Calu3 (cell line): ENCODE measurements around the gene EGR1. TPM values are rescaled to one million over a fixed set of nuclear protein-coding genes. Genes with fewer than 3 reads are reported as not detected.

Source experiments
- BruUV-seq: library from RNA; stranded (reverse); fragments of 400-500 nt; replicated peaks from 2 replicates; lab custom pipeline; 2021; lab: Mats Ljungman, UMichigan
- CTCF ChIA-PET: fragments of 300-600 bp; sonication (Branson Sonifier 250); formaldehyde crosslinking; loops from one replicate; lab custom pipeline; 2022; ENCODE audit warnings: antibody characterized with exemption; lab: Charles Lee
- DNase-seq: peaks from one replicate; pipeline ENCODE4 v3.0.0; 2022
- H3K27ac Mint-ChIP-seq: one replicate; pipeline ENCODE4 v1.8.0; 2022; ENCODE audit warnings: mixed read lengths; ENCODE audit not compliant: unreplicated experiment
- H3K27me3 Mint-ChIP-seq: one replicate; pipeline ENCODE4 v1.8.0; 2022; ENCODE audit warnings: mixed read lengths; ENCODE audit not compliant: unreplicated experiment
- H3K36me3 Mint-ChIP-seq: one replicate; pipeline ENCODE4 v1.8.0; 2022; ENCODE audit warnings: mild to moderate bottlenecking, moderate library complexity, mixed read lengths; ENCODE audit not compliant: insufficient read depth, unreplicated experiment
- H3K4me1 Mint-ChIP-seq: one replicate; pipeline ENCODE4 v1.8.0; 2022; ENCODE audit warnings: mild to moderate bottlenecking, low read depth, mixed read lengths; ENCODE audit not compliant: unreplicated experiment
- H3K4me3 Mint-ChIP-seq: one replicate; pipeline ENCODE4 v1.8.0; 2022; ENCODE audit warnings: mild to moderate bottlenecking, low read depth, moderate library complexity, mixed read lengths; ENCODE audit not compliant: unreplicated experiment
- H3K9me3 Mint-ChIP-seq: one replicate; pipeline ENCODE4 v1.8.0; 2022; ENCODE audit warnings: low read depth, mixed read lengths; ENCODE audit not compliant: unreplicated experiment
- intact Hi-C: fragments of 100-400 bp; cut with micrococcal nuclease; formaldehyde crosslinking; loops from one replicate; pipeline ENCODE4 v1.10.0; 2022; ENCODE audit not compliant: unreplicated experiment
- total RNA-seq: library from RNA; stranded (reverse); gene quantifications from 2 replicates; pipeline ENCODE4 v1.2.3, GENCODE V29; 2022
- TF ChIP-seq, protein P1 (sequence below): fragments of 200-600 bp; IDR thresholded peaks from one replicate; pipeline ENCODE4 v1.8.0; 2022; ENCODE audit warnings: antibody characterized with exemption; ENCODE audit not compliant: unreplicated experiment

Gene EGR1
- total RNA-seq, 1 experiment from 2014 or later = 97.0 TPM

- Mint-ChIP-seq H3K4me1 (no peaks in the 10 kb centered on the region), H3K9me3 (no peaks in the 10 kb centered on the region), H3K36me3 (no peaks in the 10 kb centered on the region), H3K27ac (no peak overlapping the region), H3K4me3 (no peak overlapping the region), H3K27me3 (peaks cover 69% of the 10 kb centered on the region)
- TF ChIP-seq, protein P1, sequence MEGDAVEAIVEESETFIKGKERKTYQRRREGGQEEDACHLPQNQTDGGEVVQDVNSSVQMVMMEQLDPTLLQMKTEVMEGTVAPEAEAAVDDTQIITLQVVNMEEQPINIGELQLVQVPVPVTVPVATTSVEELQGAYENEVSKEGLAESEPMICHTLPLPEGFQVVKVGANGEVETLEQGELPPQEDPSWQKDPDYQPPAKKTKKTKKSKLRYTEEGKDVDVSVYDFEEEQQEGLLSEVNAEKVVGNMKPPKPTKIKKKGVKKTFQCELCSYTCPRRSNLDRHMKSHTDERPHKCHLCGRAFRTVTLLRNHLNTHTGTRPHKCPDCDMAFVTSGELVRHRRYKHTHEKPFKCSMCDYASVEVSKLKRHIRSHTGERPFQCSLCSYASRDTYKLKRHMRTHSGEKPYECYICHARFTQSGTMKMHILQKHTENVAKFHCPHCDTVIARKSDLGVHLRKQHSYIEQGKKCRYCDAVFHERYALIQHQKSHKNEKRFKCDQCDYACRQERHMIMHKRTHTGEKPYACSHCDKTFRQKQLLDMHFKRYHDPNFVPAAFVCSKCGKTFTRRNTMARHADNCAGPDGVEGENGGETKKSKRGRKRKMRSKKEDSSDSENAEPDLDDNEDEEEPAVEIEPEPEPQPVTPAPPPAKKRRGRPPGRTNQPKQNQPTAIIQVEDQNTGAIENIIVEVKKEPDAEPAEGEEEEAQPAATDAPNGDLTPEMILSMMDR = no peak
- BruUV-seq = no TSS peak
- CTCF ChIA-PET = no interaction called here
- DNase-seq = no peak
- intact Hi-C loops = no loop called here
Measured at GRCh38 chr5:138455232-138455930, 9.9 kb upstream of the EGR1 start.

DNA sequence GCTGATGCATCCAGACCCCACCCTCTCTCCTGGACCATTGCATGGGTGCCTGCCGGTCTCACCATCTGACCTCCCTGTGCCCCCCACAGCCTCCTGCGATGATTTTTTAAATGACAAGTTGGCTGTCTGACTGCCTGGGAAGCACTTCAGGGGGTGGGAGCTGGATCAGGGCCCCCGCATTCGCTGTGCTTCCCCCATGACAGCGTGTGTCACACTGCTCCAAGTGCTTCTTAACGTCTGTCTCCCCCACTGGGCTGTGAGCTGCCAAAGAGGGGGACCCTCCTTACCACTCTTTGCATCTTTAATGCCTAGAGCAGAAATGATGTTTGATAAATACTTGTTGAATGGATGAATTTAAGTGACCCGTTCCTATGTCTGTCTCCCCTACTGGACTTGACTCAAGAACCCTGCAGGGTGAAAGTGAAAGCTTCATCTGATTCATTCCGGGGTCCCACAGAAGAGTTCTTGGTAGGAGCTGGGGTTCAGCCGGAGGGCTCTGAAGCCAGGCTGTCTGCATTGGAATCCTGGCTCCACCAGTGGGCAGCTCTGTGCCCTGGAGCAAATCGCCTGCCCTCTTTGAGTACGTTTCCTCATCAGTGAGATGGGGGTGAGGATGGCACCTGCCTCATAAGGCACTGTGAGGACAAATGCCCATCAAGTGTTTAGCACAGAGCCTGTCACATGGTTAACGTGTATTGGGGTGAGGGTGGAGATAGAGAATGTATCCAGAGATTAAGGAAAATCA, 7.6 kb upstream of the EGR1 start:
- no peak overlapping the region for H3K27ac Mint-ChIP-seq
- H3K36me3 Mint-ChIP-seq = no peaks in the 10 kb centered on the region
- TF ChIP-seq, protein P1 = no peak
- CTCF ChIA-PET = no interaction called here
- no peak overlapping the region for H3K4me3 Mint-ChIP-seq
- H3K4me1 Mint-ChIP-seq = no peaks in the 10 kb centered on the region
- H3K9me3 Mint-ChIP-seq = no peaks in the 10 kb centered on the region
- no TSS peak for BruUV-seq
- H3K27me3 Mint-ChIP-seq = peaks cover 70% of the 10 kb centered on the region
- DNase-seq = no peak
- intact Hi-C loops = no loop called here

DNA sequence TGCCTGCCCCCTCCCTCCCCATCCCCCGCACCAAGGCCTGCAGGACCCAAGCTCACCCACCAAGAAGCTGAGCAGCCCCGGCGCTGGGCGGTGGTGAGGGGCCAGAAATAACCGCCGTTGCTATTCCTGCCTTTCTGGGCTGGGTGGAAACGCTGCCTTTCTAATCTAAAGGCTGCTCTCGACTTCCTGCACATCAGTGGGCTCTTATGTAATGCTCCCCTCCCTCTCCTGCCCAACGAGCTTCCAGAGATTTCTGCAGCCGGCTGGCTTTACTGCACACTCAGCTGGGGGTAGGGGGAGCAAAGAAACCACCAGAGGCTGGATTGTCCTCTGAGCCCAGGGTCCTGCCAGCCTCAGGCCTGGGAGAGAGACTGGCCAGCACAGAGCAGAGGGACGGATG, 6.9 kb upstream of the EGR1 start:
- intact Hi-C loops = no loop called here
- TF ChIP-seq, protein P1 = no peak
- H3K4me3 Mint-ChIP-seq = no peak overlapping the region
- no TSS peak for BruUV-seq
- peaks cover 4% of the 10 kb centered on the region for H3K36me3 Mint-ChIP-seq
- peaks cover 70% of the 10 kb centered on the region for H3K27me3 Mint-ChIP-seq
- H3K4me1 Mint-ChIP-seq = no peaks in the 10 kb centered on the region
- no peak overlapping the region for H3K27ac Mint-ChIP-seq
- no peak for DNase-seq
- CTCF ChIA-PET = no interaction called here
- no peaks in the 10 kb centered on the region for H3K9me3 Mint-ChIP-seq

GRCh38 chr5:138458856-138459255, 6.4 kb upstream of the EGR1 start:
- no peaks in the 10 kb centered on the region for H3K9me3 Mint-ChIP-seq
- H3K27me3 Mint-ChIP-seq = peaks cover 67% of the 10 kb centered on the region
- no peaks in the 10 kb centered on the region for H3K4me1 Mint-ChIP-seq
- no peak overlapping the region for H3K27ac Mint-ChIP-seq
- no peak overlapping the region for H3K4me3 Mint-ChIP-seq
- intact Hi-C loops = no loop called here
- no TSS peak for BruUV-seq
- CTCF ChIA-PET = no interaction called here
- TF ChIP-seq, protein P1 = no peak
- peaks cover 8% of the 10 kb centered on the region for H3K36me3 Mint-ChIP-seq
- no peak for DNase-seq
